ENCODE data around the gene DNAL4. TPM values are rescaled to one million over a fixed set of nuclear protein-coding genes. Genes with fewer than 3 reads are reported as not detected.

Gene DNAL4
- total and polyA plus RNA-seq, 10 of the 15 experiments (the other 5 are each of a cell fraction or from before 2014, with no cell fraction given): 0.35 to 8.5 (median 6.3) TPM; not detected in 1

DNA sequence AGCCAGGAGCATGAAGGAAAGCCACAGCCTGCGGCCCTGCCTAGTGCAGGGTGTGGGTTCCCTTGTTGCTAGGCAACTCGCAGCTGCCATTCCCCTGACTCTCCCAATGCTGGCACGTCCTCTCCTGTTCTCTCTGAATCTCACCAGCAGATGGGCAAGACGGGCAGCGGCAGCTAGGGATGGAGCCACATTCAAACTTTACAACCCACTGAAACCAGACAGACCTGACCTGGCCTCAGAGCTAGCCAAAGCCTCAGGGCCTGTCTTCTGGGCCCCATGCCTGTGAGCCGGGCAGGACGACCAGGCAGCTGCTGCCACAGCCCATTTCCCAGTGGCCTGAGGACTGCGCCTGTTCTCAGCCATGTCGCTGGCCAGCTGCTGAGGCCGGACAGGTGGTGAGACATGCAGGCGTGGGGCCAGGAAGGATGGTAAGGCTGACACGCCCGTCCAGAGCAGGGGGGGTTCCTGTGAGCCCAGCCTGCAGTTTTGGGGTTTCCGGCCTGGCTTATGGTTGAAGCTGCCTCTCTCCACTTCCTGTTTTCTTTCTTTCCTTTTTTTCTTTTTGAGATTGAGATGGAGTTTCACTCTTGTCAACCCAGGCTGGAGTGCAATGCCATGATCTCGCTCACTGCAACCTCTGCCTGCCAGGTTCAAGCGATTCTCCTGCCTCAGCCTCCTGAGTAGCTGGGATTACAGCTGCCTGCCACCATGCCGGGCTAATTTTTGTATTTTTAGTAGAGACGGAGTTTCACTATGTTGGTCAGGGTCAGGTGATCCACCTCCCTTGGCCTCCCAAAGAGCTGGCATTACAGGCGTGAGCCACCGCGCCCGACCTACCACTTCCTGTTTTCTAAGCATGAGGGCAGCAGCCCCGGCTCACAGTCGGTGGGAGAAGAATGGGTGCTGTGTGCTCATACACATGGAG lies 42.3 kb downstream of the DNAL4 start (continued):
- TF ChIP-seq, protein P1, sequence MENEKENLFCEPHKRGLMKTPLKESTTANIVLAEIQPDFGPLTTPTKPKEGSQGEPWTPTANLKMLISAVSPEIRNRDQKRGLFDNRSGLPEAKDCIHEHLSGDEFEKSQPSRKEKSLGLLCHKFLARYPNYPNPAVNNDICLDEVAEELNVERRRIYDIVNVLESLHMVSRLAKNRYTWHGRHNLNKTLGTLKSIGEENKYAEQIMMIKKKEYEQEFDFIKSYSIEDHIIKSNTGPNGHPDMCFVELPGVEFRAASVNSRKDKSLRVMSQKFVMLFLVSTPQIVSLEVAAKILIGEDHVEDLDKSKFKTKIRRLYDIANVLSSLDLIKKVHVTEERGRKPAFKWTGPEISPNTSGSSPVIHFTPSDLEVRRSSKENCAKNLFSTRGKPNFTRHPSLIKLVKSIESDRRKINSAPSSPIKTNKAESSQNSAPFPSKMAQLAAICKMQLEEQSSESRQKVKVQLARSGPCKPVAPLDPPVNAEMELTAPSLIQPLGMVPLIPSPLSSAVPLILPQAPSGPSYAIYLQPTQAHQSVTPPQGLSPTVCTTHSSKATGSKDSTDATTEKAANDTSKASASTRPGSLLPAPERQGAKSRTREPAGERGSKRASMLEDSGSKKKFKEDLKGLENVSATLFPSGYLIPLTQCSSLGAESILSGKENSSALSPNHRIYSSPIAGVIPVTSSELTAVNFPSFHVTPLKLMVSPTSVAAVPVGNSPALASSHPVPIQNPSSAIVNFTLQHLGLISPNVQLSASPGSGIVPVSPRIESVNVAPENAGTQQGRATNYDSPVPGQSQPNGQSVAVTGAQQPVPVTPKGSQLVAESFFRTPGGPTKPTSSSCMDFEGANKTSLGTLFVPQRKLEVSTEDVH (IDR thresholded peaks at IDR 0.05; ENCODE audit: low read depth, partially characterized antibody): no peak
- TF ChIP-seq, protein P2, sequence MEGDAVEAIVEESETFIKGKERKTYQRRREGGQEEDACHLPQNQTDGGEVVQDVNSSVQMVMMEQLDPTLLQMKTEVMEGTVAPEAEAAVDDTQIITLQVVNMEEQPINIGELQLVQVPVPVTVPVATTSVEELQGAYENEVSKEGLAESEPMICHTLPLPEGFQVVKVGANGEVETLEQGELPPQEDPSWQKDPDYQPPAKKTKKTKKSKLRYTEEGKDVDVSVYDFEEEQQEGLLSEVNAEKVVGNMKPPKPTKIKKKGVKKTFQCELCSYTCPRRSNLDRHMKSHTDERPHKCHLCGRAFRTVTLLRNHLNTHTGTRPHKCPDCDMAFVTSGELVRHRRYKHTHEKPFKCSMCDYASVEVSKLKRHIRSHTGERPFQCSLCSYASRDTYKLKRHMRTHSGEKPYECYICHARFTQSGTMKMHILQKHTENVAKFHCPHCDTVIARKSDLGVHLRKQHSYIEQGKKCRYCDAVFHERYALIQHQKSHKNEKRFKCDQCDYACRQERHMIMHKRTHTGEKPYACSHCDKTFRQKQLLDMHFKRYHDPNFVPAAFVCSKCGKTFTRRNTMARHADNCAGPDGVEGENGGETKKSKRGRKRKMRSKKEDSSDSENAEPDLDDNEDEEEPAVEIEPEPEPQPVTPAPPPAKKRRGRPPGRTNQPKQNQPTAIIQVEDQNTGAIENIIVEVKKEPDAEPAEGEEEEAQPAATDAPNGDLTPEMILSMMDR (IDR thresholded peaks at IDR 0.05 in 2 of 3, conservative IDR thresholded peaks at IDR 0.05 in 1 of 3; ENCODE audit: control insufficient read depth in 2 of 3, extremely low read depth in 1 of 3, insufficient read depth in 1 of 3, low read depth in 3 of 3, low read length in 3 of 3): no peak
- TF ChIP-seq NR2F1 (conservative IDR thresholded peaks at IDR 0.05) (0 out of 2 replicates have a peak, but pooled peaks have one; percentile 9), SREBF2 (IDR thresholded peaks at IDR 0.05; ENCODE audit: low read length) (no peak), ZNF384 (IDR thresholded peaks at IDR 0.05; ENCODE audit: borderline replicate concordance, low read depth, low read length) (peak; percentile 50), CHD2 (IDR thresholded peaks at IDR 0.05; ENCODE audit: borderline replicate concordance, low read depth, low read length) (peak; percentile 43; the same call in 1 of the 2 replicates), EGR1 (IDR thresholded peaks at IDR 0.05; ENCODE audit: borderline replicate concordance in 1 of 2, low read depth in 2 of 2, low read length in 2 of 2) (no peak), SP1 (IDR thresholded peaks at IDR 0.05; ENCODE audit: low read depth, low read length) (peak; percentile 51), BMI1 (IDR thresholded peaks at IDR 0.05; ENCODE audit: borderline replicate concordance) (peak; percentile 85), TCF7 (IDR thresholded peaks at IDR 0.05; ENCODE audit: borderline replicate concordance) (no peak), NBN (IDR thresholded peaks at IDR 0.05) (peak; percentile 82), SUZ12 (IDR thresholded peaks at IDR 0.05; ENCODE audit: unreplicated experiment) (no peak), EP300 (IDR thresholded peaks at IDR 0.05; ENCODE audit: borderline replicate concordance in 1 of 2, control insufficient read depth in 1 of 2, low read depth in 2 of 2, low read length in 2 of 2) (peak; percentile 44 to 48; a peak in 2 of 4 replicates)
- TF ChIP-seq, protein P3, sequence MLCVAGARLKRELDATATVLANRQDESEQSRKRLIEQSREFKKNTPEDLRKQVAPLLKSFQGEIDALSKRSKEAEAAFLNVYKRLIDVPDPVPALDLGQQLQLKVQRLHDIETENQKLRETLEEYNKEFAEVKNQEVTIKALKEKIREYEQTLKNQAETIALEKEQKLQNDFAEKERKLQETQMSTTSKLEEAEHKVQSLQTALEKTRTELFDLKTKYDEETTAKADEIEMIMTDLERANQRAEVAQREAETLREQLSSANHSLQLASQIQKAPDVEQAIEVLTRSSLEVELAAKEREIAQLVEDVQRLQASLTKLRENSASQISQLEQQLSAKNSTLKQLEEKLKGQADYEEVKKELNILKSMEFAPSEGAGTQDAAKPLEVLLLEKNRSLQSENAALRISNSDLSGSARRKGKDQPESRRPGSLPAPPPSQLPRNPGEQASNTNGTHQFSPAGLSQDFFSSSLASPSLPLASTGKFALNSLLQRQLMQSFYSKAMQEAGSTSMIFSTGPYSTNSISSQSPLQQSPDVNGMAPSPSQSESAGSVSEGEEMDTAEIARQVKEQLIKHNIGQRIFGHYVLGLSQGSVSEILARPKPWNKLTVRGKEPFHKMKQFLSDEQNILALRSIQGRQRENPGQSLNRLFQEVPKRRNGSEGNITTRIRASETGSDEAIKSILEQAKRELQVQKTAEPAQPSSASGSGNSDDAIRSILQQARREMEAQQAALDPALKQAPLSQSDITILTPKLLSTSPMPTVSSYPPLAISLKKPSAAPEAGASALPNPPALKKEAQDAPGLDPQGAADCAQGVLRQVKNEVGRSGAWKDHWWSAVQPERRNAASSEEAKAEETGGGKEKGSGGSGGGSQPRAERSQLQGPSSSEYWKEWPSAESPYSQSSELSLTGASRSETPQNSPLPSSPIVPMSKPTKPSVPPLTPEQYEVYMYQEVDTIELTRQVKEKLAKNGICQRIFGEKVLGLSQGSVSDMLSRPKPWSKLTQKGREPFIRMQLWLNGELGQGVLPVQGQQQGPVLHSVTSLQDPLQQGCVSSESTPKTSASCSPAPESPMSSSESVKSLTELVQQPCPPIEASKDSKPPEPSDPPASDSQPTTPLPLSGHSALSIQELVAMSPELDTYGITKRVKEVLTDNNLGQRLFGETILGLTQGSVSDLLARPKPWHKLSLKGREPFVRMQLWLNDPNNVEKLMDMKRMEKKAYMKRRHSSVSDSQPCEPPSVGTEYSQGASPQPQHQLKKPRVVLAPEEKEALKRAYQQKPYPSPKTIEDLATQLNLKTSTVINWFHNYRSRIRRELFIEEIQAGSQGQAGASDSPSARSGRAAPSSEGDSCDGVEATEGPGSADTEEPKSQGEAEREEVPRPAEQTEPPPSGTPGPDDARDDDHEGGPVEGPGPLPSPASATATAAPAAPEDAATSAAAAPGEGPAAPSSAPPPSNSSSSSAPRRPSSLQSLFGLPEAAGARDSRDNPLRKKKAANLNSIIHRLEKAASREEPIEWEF (IDR thresholded peaks at IDR 0.05; ENCODE audit: insufficient replicate concordance, low read depth, low read length): no peak
